ENCODE results near the gene B3GALT6. TPM values are rescaled to one million over a fixed set of nuclear protein-coding genes. Genes with fewer than 3 reads are reported as not detected.

B3GALT6 gene
- total RNA-seq, 1 experiment from 2014 or later = 27.1 TPM

- no peak overlapping the region for H4K91ac ChIP-seq (ENCODE audit: insufficient read length, low read depth, low read length)
- H4K20me1 ChIP-seq (ENCODE audit: control insufficient read depth, insufficient read depth, insufficient read length) = no peaks in the 10 kb centered on the region
- H3K79me2 ChIP-seq (ENCODE audit: insufficient read depth, low read length) = peaks cover 2% of the 10 kb centered on the region; the same call in 1 of the 2 replicates
- no peak overlapping the region for H3T11ph ChIP-seq (ENCODE audit: low read length)
- no peak overlapping the region for H3K27ac ChIP-seq (ENCODE audit: insufficient read length, low read depth, low read length)
- DNase-seq = no peak
- H3K36me3 Mint-ChIP-seq (ENCODE audit: insufficient read depth in 1 of 3, low read depth in 3 of 3) = peaks cover 23 to 56% (median 48%) of the 10 kb centered on the region in 3 experiments
- no peak overlapping the region for H2AFZ ChIP-seq (ENCODE audit: low read length)
- no peak overlapping the region for H2BK120ac ChIP-seq (ENCODE audit: low read depth, low read length, poor library complexity, severe bottlenecking)
- no peak overlapping the region for H2BK20ac ChIP-seq (ENCODE audit: low read depth, low read length, poor library complexity, severe bottlenecking)
- no peak overlapping the region for H2BK12ac ChIP-seq (ENCODE audit: insufficient read length, low read depth, low read length)
- H3K9me3 Mint-ChIP-seq = no peaks in the 10 kb centered on the region
- no peaks in the 10 kb centered on the region for H3K27me3 ChIP-seq (ENCODE audit: insufficient read depth, low read length)
- no peak overlapping the region for H4K5ac ChIP-seq (ENCODE audit: insufficient read length, low read depth, low read length)
- peaks cover 7 to 8% of the 10 kb centered on the region in 2 experiments for H3K4me1 Mint-ChIP-seq
- TF ChIP-seq, protein P1, sequence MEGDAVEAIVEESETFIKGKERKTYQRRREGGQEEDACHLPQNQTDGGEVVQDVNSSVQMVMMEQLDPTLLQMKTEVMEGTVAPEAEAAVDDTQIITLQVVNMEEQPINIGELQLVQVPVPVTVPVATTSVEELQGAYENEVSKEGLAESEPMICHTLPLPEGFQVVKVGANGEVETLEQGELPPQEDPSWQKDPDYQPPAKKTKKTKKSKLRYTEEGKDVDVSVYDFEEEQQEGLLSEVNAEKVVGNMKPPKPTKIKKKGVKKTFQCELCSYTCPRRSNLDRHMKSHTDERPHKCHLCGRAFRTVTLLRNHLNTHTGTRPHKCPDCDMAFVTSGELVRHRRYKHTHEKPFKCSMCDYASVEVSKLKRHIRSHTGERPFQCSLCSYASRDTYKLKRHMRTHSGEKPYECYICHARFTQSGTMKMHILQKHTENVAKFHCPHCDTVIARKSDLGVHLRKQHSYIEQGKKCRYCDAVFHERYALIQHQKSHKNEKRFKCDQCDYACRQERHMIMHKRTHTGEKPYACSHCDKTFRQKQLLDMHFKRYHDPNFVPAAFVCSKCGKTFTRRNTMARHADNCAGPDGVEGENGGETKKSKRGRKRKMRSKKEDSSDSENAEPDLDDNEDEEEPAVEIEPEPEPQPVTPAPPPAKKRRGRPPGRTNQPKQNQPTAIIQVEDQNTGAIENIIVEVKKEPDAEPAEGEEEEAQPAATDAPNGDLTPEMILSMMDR (conservative IDR thresholded peaks at IDR 0.05) = no peak
- no peak overlapping the region for H3K4ac ChIP-seq (ENCODE audit: low read depth, low read length)
- H3K4me3 Mint-ChIP-seq = no peak overlapping the region
- no peak overlapping the region for H3K4me2 ChIP-seq (ENCODE audit: insufficient read depth, insufficient read length, low read length)
- H3K27ac Mint-ChIP-seq = no peak overlapping the region
- no peaks in the 10 kb centered on the region for H3K27me3 Mint-ChIP-seq (ENCODE audit: low read depth)
- H3K14ac ChIP-seq (ENCODE audit: insufficient read depth, low read length) = no peak overlapping the region
- no peak overlapping the region for H2AK5ac ChIP-seq (ENCODE audit: insufficient read length, low read length)
- H2BK5ac ChIP-seq (ENCODE audit: insufficient read length, low read length) = no peak overlapping the region
- no peak overlapping the region for H2BK15ac ChIP-seq (ENCODE audit: low read depth, low read length)
- H3K4me1 ChIP-seq (ENCODE audit: insufficient read depth, low read length) = no peaks in the 10 kb centered on the region
- no peak overlapping the region for H3K18ac ChIP-seq (ENCODE audit: insufficient read length, low read depth, low read length)
- H3K79me1 ChIP-seq (ENCODE audit: insufficient read depth, low read depth, low read length, poor library complexity, severe bottlenecking) = peaks cover 2% of the 10 kb centered on the region
- H3K9me3 ChIP-seq (ENCODE audit: control insufficient read depth, low read depth, low read length) = no peaks in the 10 kb centered on the region
- no peak overlapping the region for H3K23ac ChIP-seq (ENCODE audit: insufficient read length, low read depth, low read length)
- WGBS (ENCODE audit: extremely low coverage, insufficient read length, low lambda C conversion rate) = no CpG with 5 or more reads among the region's 44 CpGs
- H3K23me2 ChIP-seq (ENCODE audit: insufficient read length, low read depth, low read length, poor library complexity, severe bottlenecking) = peaks cover 6% of the 10 kb centered on the region
- no peak overlapping the region for H3K9ac ChIP-seq (ENCODE audit: extremely low read depth, insufficient read length, low read length)
- no peak overlapping the region for H4K8ac ChIP-seq (replicated peaks; ENCODE audit: insufficient read length, low read depth, low read length)
- H3K56ac ChIP-seq (ENCODE audit: insufficient read length, low read depth, low read length) = no peak overlapping the region
Observed at GRCh38 chr1:1226566-1227362, 5.3 kb upstream of the B3GALT6 start.

Data from H9 (cell line).